Urothelium cell line (cell line): ENCODE results near the gene RPS27A.
"Not testable (repeated sequence)": the region's sequence is repeated elsewhere in the genome, so short reads cannot be mapped to it uniquely, and the experiment has no call there.

Experiments used
- DNase-seq: peaks from one replicate; pipeline ENCODE4 v3.0.0; 2011; ENCODE audit warnings: low spot score, mixed read lengths
- FAIRE-seq: peaks from 2 replicates; lab custom pipeline; 2011; peaks lifted over from hg19 to GRCh38; lab: Jason Lieb, UNC

The RPS27A gene

DNA sequence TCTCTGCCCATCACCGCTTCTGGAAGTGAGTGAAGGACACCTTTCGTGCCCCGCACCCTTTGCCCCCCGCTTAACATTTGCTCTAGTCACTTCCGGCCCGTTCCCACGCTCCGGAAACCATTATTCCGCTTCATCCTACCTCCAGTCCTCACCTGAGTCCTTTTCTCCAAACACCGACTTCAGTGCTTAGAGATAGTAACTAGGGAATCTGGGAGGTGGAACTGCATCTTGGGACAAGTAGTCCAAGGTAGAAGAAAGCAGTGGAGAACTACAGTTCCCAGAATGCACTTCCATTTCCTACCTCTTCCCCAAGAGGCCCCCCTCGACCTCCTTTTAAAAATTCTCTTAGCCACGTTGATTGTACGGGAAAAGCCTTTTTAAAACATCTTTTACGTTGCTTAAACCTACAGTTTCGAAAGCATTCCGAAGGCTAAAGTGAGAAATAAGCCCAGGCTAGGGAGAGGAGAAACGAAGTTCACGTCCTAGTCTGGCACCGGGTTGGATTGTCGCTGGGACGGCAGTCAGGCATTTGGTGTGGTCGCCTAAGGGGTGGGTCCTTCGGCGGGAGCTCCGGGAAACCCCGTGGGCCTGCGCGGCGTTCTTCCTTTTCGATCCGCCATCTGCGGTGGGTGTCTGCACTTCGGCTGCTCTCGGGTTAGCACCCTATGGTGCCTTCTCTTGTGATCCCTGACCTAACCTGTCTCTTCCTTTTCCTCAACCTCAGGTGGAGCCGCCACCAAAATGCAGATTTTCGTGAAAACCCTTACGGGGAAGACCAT, at the start of gene RPS27A, which contains the start of gene CLHC1:
Gene RPS27A (plus strand): TSS at position 605 of the 779 bp plus-strand sequence. CDS start 137 bp downstream, at position 742.
Gene CLHC1 (minus strand): TSS at position 210 of the 779 bp plus-strand sequence. CDS start 9,882 bp downstream, outside the sequence.
- FAIRE-seq (no peak), DNase-seq (peak; percentile 94)

GRCh38 chr2:55186837-55187236, 45.7 kb upstream of the RPS27A start:
- not testable (repeated sequence) for DNase-seq, FAIRE-seq

- DNase-seq, FAIRE-seq: not testable (repeated sequence)
Measured at GRCh38 chr2:55191888-55192287, 40.6 kb upstream of the RPS27A start.

GRCh38 chr2:55196526-55196925, 36.0 kb upstream of the RPS27A start:
- no peak for FAIRE-seq
- no peak for DNase-seq

DNA sequence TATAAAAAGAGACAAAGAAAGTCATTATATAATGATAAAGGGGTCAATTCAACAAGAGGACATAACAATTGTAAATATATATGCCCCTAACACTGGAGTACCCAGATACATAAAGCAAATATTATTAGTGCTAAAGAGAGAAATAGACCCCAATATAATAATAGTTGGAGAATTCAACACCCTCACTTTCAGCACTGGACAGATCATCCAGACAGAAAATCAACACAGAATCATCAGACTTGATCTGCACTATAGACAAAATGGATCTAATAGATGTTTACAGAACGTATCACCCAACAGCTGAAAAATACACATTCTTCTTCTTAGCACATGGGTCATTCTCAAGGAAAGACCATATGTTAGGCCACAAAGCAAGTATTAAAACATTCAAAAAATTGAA, 32.1 kb upstream of the RPS27A start:
- no peak for DNase-seq
- FAIRE-seq: no peak

DNA sequence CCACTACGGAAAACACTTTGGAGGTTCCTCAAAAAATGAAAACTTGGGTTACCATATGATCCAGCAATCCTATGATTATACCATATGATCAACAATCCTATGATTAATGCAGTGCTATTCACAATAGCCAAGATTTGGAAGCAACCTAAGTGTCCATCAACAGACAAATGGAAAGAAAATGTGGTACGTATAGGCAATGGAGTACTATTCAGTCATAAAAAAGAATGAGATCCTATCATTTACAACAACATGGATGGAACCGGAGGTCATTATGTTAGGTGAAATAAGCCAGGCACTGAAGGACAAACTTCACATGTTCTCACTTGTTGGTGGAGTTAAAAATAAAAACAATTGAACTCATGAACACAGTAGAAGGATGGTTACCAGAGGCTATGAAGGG, 28.0 kb upstream of the RPS27A start:
- FAIRE-seq (no peak), DNase-seq (no peak)

DNA sequence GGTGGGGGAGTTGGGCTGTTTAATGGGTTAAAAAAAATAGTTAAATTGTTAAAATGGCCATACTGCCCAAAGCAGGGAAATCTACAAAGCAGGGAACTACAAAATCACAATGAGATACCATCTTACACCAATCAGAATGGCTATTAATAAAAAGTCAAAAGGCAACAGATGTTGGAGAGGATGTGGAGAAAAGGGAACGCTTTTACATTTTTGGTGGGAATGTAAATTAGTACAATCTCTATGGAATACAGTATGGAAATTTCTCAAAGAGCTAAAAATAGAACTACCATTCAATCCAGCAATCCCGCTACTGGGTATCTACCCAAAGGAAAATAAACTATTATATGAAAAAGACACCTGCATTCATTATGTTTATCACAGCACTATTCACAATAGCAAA, 27.5 kb upstream of the RPS27A start:
- FAIRE-seq: no peak
- no peak for DNase-seq

- FAIRE-seq: no peak
- DNase-seq: no peak
Measured at GRCh38 chr2:55213822-55214221, 18.7 kb upstream of the RPS27A start.

DNA sequence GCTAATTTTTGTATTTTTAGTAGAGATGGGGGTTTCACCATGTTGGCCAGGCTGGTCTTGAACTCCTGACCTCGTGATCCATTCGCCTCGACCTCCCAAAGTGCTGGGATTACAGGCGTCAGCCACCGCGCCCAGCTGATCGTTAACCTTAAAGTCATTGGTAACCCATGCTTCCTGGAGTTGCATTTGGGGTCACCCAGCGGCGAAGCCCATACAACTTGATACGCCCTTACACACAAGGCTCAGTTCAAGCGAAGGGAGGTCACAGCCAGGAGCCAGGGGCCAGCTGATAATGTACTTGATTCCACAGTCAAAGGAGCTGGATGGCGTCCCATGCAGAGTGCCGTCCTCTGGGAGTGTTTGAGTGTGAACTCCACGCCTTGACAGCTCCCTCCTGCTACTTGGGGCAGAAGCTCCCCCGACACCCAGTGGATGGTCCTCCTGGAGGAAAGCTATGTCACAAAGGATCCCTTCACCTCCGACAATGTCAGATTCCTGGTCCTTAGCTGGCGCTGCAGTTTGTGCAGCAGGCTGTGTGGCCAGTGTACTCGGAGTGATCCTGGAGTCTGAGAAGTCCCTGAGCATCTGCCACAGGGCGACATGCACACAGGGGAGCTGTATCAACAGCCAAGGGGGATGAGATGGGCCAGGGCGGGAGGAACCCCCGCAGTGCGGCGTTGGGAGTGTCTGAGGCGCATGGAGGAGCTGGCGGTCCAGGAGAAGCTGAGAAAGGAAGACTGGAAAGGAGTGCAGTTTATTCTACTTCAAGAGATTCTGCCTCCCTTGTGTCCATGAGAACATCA, 8.3 kb upstream of the RPS27A start:
- FAIRE-seq: no peak
- no peak for DNase-seq

DNA sequence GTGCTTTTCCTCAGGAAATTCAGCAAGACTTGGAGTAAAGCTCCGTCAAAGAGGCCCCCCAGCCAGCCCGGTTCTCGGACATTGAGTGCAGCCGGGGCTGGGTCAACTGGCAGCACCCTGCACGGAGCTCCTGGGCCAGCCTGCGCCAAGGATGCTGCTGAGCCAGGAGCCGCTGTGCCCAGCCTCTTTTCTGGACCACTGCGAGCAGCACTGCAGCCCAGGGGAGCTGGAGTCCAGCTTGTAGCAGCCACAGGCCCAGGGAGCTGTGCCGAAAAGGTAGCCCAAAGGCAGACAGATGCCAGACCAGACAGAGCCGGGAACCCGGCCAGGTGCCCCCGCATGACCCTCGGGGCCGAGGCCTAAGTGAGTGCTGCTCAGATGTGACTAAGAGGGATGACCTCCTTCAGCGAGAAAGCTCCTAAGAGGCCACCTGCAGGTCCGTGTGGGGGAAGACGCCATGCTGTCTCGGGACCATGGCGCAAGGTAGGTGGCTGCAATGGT, 7.7 kb upstream of the RPS27A start:
- DNase-seq (no peak), FAIRE-seq (no peak)

- DNase-seq (no peak), FAIRE-seq (no peak)
Measured at GRCh38 chr2:55225481-55226020, 6.9 kb upstream of the RPS27A start.

DNA sequence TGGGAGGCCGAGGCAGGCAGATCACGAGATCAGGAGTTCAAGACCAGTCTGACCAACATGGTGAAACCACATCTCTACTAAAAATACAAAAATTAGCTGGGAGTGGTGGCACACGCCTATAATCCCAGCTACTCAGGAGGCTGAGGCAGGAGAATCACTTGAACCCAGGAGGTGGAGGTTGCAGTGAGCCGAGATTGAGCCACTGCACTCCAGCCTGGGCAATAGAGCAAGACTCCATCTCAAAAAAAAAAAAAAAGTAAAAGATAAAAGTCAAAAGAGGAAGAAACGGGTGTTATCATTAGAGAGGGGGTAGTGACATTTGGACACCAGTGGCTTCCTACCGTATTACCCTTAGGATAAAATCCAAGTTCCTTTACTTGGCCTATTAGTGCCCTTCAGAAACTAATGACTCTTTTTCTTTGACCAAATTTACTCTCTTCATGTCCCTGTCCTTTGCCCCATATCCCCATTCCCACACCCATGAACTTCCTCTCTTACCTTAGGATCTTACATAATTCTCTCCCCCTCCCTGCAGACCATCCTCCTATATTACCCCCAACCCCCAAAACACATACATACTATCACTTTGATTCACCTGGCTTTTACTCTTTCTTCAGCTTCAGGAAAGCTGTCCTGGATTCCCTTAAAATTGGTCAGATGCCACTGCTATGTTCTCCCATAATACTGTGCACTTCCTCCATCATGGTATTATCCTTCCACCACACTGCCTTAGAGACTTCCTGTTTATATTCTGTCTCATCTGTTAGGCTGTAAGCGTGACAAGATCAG, 4.9 kb upstream of the RPS27A start:
- not testable (repeated sequence) for DNase-seq, FAIRE-seq

- no peak for FAIRE-seq
- DNase-seq: no peak
Measured at GRCh38 chr2:55228226-55228563, 4.3 kb upstream of the RPS27A start.

GRCh38 chr2:55229221-55229620, 3.3 kb upstream of the RPS27A start:
- DNase-seq (no peak), FAIRE-seq (no peak)

DNA sequence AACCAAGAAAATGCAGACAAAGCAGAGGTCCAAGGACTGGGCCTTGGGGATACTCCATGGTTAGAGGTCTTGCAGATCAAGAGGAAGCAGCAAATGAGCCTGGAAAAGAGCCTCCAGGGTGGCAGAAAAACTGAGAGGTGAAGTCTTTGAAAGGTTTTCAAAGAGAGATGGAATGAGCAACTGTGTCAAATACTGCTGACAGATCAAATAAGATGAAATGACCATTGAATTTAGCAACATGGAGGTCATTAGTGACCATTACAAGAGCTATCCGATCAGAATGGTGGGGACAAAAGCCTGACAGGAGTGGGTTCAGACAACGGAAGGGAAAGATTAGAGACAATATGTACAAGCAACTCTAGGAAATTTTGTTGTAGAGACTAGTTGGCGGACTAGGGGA, 1.9 kb upstream of the RPS27A start:
- DNase-seq (no peak), FAIRE-seq (no peak)

GRCh38 chr2:55231546-55232083, 873 bp upstream of the RPS27A start:
- FAIRE-seq: no peak
- DNase-seq: peak; percentile 20

DNA sequence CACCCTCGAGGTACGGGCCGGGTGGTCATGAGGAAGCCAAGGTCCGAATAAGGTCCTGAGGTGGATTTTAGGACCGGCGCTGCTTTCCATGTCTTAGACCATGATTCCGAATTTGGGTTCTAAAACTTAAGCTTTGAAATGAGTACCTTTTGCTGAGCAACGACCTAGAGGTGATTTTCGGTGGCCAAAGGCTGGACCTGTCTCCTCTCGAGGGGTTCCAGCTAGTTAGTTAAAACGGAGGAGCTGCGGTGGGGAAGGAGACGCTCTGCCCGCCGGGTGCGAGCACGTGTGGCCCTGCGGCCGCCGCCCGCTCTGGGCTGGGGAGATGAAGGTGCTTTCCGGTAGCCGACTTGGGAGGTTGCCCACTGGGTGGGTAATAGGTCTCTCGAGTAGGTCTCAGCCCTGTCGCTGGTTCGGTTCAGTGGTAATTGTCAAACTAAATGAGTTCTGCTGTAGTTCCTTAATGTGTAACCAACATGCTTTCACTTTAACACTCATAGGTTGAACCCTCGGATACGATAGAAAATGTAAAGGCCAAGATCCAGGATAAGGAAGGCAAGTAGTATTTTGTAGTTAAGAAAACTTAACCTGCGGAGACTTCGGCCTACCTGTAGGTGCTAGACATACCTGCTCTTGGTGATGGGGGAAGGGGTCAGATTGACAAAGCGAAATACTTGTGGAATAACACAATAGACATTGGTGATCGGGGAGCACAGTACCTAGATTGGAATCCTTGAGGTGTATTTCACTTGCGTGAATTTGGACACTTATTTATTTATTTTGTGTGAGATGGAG, 572 bp downstream of the RPS27A start:
- DNase-seq (peak; percentile 27), FAIRE-seq (no peak)

DNA sequence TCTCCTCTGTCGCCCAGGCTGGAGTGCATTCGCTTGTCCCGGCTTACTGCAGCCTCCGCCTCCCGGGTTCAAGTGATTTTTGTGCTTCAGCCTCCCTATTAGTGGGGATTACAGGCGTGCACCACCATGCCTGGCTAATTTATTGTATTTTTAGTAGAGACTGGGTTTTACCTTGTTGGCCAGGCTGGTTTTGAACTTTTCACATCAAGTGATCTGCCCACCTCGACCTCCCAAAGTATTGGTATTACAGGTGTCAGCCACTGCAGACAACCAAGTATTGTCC, 1.1 kb downstream of the RPS27A start:
- FAIRE-seq (no peak), DNase-seq (no peak)

DNA sequence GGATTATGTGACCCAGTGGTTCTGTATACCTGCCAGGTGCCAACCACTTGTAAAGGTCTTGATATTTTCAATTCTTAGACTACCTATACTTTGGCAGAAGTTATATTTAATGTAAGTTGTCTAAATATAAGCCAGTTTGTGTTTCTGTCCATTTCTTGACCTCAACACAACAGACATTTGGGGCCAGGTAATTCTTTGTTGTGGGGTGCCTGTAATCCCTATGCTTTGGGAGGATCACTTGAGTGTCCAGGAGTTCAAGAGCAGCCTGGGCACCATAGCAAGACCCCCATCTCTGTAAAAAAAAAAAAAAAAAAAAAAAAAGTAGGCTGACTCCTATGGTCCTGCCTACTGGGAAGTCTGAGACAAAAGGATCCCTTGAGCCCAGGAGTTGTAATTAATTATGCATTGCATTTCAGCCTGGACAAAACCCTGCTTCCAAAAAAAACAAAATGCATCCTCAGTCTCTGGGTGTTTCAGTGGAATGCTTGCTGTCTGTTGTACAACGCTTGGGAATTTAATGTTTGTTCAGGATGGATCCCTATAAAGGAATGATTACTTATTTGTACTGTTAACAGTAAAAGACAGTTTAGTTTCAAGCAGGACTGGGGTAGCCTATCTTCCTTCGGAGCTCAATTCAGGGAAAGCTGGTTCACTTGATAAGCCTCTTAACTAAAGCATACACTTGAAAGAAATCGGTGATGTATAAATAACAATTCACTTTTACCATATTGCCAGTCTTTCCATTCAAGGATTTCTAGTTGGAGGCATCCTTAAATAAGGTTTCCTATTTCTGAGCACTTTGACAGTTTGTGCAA, 3.4 kb downstream of the RPS27A start:
- FAIRE-seq (no peak), DNase-seq (no peak)
